ENCODE results near the gene NUDT21. TPM values are rescaled to one million over a fixed set of nuclear protein-coding genes. Genes with fewer than 3 reads are reported as not detected.

The NUDT21 gene
- total RNA-seq = 10 to 100 TPM; 35.2 to 74.3 (median 65.9) TPM
- polyA plus RNA-seq = 10 to 100 TPM; 10.9 to 53.8 TPM
- long read RNA-seq, donor 1, full-length matches to known transcripts = 67 of 69 reads
- long read RNA-seq, donor 1, partial matches to known transcripts = 0 of 69 reads
- long read RNA-seq, donor 1, other reads (novel, unspliced or antisense) = 2 of 69 reads
- long read RNA-seq, donor 2, full-length matches to known transcripts = 152 of 160 reads
- long read RNA-seq, donor 2, partial matches to known transcripts = 3 of 160 reads
- long read RNA-seq, donor 2, other reads (novel, unspliced or antisense) = 5 of 160 reads
- long read RNA-seq, donor 3, full-length matches to known transcripts = 78 of 82 reads
- long read RNA-seq, donor 3, partial matches to known transcripts = 0 of 82 reads
- long read RNA-seq, donor 3, other reads (novel, unspliced or antisense) = 4 of 82 reads

- DNase-seq (peak; percentile 95 to 97 (median 96)), ATAC-seq (peak; percentile 99)
- intact Hi-C loops (cut with DNase I) = no loop called here
- peaks cover 0 to 48% (median 36%) of the 10 kb centered on the region in 12 donors for H3K4me1 ChIP-seq
- WGBS, 4 donors = 0 to 1% (median 1%) methylated on average over 42 to 56 of the region's 56 CpGs
- H3K4me3 ChIP-seq = peak within 1 kb of the TSS; percentile 65 to 98 (median 88)
- no peaks in the 10 kb centered on the region for H3K27me3 ChIP-seq
- H3K36me3 ChIP-seq = peaks cover 0 to 48% (median 41%) of the 10 kb centered on the region in 9 donors
- no peaks in the 10 kb centered on the region for H3K9me3 ChIP-seq
- peak in 1 of 2 donors; percentile 67 for TF ChIP-seq POLR2A (IDR thresholded peaks at IDR 0.05)
- peak in 3 of 12 donors; percentile 3 to 17 (median 9) for TF ChIP-seq CTCF (IDR thresholded peaks at IDR 0.05)
- peak within 1 kb of the TSS; percentile 39 to 90 (median 86) for H3K27ac ChIP-seq
Measured at GRCh38 chr16:56450986-56451752, at the start of gene NUDT21, which contains the start of gene OGFOD1. Gene NUDT21 (minus strand): TSS chr16:56451332. CDS start chr16:56451202, 130 bp downstream. Gene OGFOD1 (plus strand): TSS chr16:56451554. CDS start chr16:56451613, 59 bp downstream.

DNA sequence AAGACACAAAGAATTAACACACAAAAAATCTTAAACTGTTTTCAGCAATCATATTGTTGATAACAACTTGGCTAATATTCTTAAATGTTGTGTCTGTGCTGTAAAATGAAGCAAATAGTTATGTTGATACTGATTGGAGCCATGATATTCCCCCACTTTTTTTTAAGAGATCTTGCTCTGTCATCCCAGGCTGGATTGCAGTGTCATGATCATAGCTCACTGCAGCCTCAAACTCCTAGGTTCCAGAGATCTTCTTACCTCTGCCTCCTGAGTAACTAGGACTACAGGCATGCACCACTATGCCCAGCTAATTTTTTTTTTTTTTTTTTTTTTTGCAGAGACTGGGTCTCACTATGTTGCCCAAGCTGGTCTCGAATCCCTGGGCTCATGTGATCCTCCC lies 42.7 kb upstream of the NUDT21 start:
- intact Hi-C loops (cut with DNase I) = no loop called here
- no peak for DNase-seq
- no peaks in the 10 kb centered on the region for H3K27me3 ChIP-seq
- no peak overlapping the region for H3K4me3 ChIP-seq
- TF ChIP-seq POLR2A (IDR thresholded peaks at IDR 0.05) (no peak), CTCF (IDR thresholded peaks at IDR 0.05) (no peak)
- peaks cover 0 to 82% (median 45%) of the 10 kb centered on the region in 9 donors for H3K36me3 ChIP-seq
- ATAC-seq = no peak
- no peaks in the 10 kb centered on the region for H3K9me3 ChIP-seq
- no peak overlapping the region for H3K27ac ChIP-seq
- H3K4me1 ChIP-seq = no peaks in the 10 kb centered on the region
- 94 to 100% (median 96%) methylated on average over 1 of the region's 1 CpG for WGBS, 4 donors

GRCh38 chr16:56493126-56493525 lies 42.0 kb upstream of the NUDT21 start:
- no peaks in the 10 kb centered on the region for H3K4me1 ChIP-seq
- H3K4me3 ChIP-seq = no peak overlapping the region
- H3K27ac ChIP-seq = no peak overlapping the region
- H3K27me3 ChIP-seq = no peaks in the 10 kb centered on the region
- peaks cover 0 to 79% (median 38%) of the 10 kb centered on the region in 9 donors for H3K36me3 ChIP-seq
- TF ChIP-seq CTCF (IDR thresholded peaks at IDR 0.05) = no peak
- TF ChIP-seq POLR2A (IDR thresholded peaks at IDR 0.05) = no peak
- intact Hi-C loops (cut with DNase I) = no loop called here
- no peaks in the 10 kb centered on the region for H3K9me3 ChIP-seq
- DNase-seq (no peak), ATAC-seq (peak in 1 of 4 donors; percentile 34)
- 72 to 86% (median 82%) methylated on average over 2 of the region's 2 CpGs for WGBS, 4 donors
